KMS-11 (cell line): Measurements from ENCODE around the gene TRAPPC11.

Source experiments
- H2AFZ ChIP-seq: fragments of 200-600 bp; sonication (generic); 2 replicates; pipeline ENCODE4 v1.6.1; 2016; ENCODE audit warnings: antibody characterized with exemption, mixed run types, low read depth
- H3K27ac ChIP-seq: fragments of 200-600 bp; sonication (generic); 2 replicates; pipeline ENCODE4 v1.6.1; 2016; ENCODE audit warnings: mild to moderate bottlenecking, mixed run types
- H3K27me3 ChIP-seq: fragments of 200-600 bp; sonication (generic); 2 replicates; pipeline ENCODE4 v1.6.1; 2017; ENCODE audit warnings: mild to moderate bottlenecking, low read depth, mixed run types, moderate library complexity; ENCODE audit not compliant: insufficient read depth
- H3K36me3 ChIP-seq: fragments of 200-600 bp; sonication (generic); 2 replicates; pipeline ENCODE4 v1.6.1; 2017; ENCODE audit warnings: mild to moderate bottlenecking, mixed run types; ENCODE audit not compliant: insufficient read depth
- H3K4me1 ChIP-seq: fragments of 200-600 bp; sonication (generic); 2 replicates; pipeline ENCODE4 v1.6.1; 2016; ENCODE audit warnings: mild to moderate bottlenecking, low read depth, mixed run types; ENCODE audit not compliant: poor library complexity, severe bottlenecking
- H3K4me2 ChIP-seq: fragments of 200-600 bp; sonication (generic); 2 replicates; pipeline ENCODE4 v1.7.0; 2016; ENCODE audit warnings: mild to moderate bottlenecking, mixed run types
- H3K4me3 ChIP-seq: fragments of 200-600 bp; sonication (generic); IDR thresholded peaks from 2 replicates; pipeline ENCODE4 v1.6.1; 2017; ENCODE audit warnings: low read depth, low read length, mixed read lengths; ENCODE audit not compliant: insufficient read depth
- H3K79me2 ChIP-seq: fragments of 200-600 bp; sonication (generic); 2 replicates; pipeline ENCODE4 v1.6.1; 2016; ENCODE audit warnings: low read depth, mixed run types; ENCODE audit not compliant: insufficient read depth
- H3K9ac ChIP-seq: fragments of 200-600 bp; sonication (generic); 2 replicates; pipeline ENCODE4 v1.6.1; 2016; ENCODE audit warnings: mild to moderate bottlenecking, mixed run types
- H4K20me1 ChIP-seq: fragments of 200-600 bp; sonication (generic); 2 replicates; pipeline ENCODE4 v1.6.1; 2016; ENCODE audit warnings: mild to moderate bottlenecking, mixed run types; ENCODE audit not compliant: insufficient read depth
- TF ChIP-seq, protein P1 (sequence below): fragments of 200-600 bp; sonication (generic); conservative IDR thresholded peaks from 2 replicates; pipeline ENCODE4 v1.6.1; 2017; ENCODE audit warnings: low read depth, mild to moderate bottlenecking, antibody characterized with exemption, low read length, moderate library complexity, mixed read lengths

The TRAPPC11 gene

DNA sequence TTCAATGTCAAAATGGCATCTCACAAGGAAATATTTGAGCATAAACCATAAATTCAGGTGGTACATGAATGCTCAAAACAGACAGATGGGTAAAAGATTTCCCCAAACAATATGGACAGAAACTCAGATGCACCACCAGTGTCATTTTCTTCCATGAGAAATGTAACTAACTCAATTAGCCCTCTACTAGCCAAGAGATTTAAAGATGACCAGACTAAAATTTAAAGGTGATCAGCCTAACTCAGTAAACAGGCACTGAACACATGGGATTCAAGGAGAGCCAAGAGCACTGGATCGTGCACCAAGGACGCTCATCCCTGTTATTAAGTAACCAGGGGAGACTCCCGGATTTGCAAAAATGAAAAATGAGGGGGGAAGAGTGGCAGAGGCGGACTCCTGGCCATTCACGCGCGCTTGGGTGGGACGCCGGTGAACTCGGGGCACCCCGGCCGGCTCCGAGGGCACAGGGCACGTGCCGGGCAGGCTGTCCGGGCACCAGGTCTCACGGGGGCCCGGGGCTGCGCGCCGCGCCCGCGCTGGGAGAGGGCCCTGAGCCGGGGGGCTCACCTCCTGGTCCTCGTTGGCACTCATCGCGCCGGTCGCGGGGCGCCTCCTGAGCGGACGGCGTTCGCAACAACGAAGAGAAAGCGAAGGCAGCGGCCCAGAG, 598 bp upstream of the TRAPPC11 start:
- H4K20me1 ChIP-seq: no peaks in the 10 kb centered on the region
- H3K4me3 ChIP-seq: peak overlapping the region; percentile 62
- no peaks in the 10 kb centered on the region for H3K27me3 ChIP-seq
- H3K9ac ChIP-seq: peak overlapping the region; percentile 88
- peak overlapping the region; percentile 88 for H3K4me2 ChIP-seq
- peak overlapping the region; percentile 47 for H3K27ac ChIP-seq
- peaks cover 17% of the 10 kb centered on the region for H3K4me1 ChIP-seq
- no peaks in the 10 kb centered on the region for H3K36me3 ChIP-seq
- peaks cover 43% of the 10 kb centered on the region; the same call in 1 of the 2 replicates for H3K79me2 ChIP-seq
- H2AFZ ChIP-seq: peak overlapping the region; percentile 85
- TF ChIP-seq, protein P1, sequence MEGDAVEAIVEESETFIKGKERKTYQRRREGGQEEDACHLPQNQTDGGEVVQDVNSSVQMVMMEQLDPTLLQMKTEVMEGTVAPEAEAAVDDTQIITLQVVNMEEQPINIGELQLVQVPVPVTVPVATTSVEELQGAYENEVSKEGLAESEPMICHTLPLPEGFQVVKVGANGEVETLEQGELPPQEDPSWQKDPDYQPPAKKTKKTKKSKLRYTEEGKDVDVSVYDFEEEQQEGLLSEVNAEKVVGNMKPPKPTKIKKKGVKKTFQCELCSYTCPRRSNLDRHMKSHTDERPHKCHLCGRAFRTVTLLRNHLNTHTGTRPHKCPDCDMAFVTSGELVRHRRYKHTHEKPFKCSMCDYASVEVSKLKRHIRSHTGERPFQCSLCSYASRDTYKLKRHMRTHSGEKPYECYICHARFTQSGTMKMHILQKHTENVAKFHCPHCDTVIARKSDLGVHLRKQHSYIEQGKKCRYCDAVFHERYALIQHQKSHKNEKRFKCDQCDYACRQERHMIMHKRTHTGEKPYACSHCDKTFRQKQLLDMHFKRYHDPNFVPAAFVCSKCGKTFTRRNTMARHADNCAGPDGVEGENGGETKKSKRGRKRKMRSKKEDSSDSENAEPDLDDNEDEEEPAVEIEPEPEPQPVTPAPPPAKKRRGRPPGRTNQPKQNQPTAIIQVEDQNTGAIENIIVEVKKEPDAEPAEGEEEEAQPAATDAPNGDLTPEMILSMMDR: no peak

DNA sequence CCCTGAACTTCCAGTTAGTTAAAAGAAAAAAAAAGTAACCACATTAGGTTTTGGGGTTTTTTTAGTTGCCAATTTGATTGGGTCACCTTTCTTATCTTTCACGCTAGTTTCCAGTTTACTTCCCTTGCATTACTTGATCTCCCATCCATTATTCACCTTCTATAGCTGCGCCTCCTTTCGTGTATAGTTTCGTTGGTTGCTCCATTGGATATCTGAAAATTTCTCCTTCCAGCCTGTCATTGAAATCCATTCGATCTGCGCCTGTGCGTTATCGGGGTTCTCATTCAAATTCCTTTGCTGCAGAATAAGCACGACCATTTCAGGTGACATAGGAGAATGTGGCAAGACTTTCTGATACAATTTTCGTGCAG, 764 bp downstream of the TRAPPC11 start:
- TF ChIP-seq, protein P1: no peak
- peaks cover 43% of the 10 kb centered on the region; the same call in 1 of the 2 replicates for H3K79me2 ChIP-seq
- H3K9ac ChIP-seq: peak overlapping the region; percentile 88
- H3K4me3 ChIP-seq: peak overlapping the region; percentile 62
- no peaks in the 10 kb centered on the region for H3K27me3 ChIP-seq
- H3K36me3 ChIP-seq: no peaks in the 10 kb centered on the region
- H2AFZ ChIP-seq: peak overlapping the region; percentile 85
- peak overlapping the region; percentile 90 for H3K4me2 ChIP-seq
- peaks cover 17% of the 10 kb centered on the region for H3K4me1 ChIP-seq
- peak overlapping the region; percentile 47 for H3K27ac ChIP-seq
- H4K20me1 ChIP-seq: no peaks in the 10 kb centered on the region

DNA sequence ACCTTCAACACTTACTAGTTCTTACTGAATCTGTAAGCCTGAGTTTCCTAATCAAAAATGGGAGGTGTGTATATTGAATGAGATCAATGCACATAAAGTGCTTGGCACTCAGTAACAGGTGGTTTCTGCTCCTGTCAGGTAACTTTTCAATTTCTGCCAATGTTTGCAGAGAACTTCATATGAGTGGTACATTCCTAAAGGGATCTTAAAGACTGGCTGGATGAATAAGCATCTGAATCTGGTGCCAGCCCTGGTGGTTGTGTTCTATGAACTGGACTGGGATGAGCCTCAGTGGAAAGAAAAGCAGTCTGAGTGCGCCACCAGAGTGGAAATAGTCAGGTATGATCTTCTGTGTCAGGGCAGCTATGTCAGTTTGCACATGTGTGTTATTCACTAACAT, 7.0 kb downstream of the TRAPPC11 start:
- Histone ChIP-seq H2AFZ (no peak overlapping the region), H3K4me1 (no peaks in the 10 kb centered on the region), H3K79me2 (peaks cover 8% of the 10 kb centered on the region; the same call in 1 of the 2 replicates), H3K4me3 (no peak overlapping the region), H3K9ac (no peak overlapping the region), H3K27me3 (no peaks in the 10 kb centered on the region), H3K27ac (no peak overlapping the region), H3K36me3 (no peaks in the 10 kb centered on the region; the same call in 1 of the 2 replicates), H3K4me2 (no peak overlapping the region), H4K20me1 (no peaks in the 10 kb centered on the region)
- TF ChIP-seq, protein P1: no peak

DNA sequence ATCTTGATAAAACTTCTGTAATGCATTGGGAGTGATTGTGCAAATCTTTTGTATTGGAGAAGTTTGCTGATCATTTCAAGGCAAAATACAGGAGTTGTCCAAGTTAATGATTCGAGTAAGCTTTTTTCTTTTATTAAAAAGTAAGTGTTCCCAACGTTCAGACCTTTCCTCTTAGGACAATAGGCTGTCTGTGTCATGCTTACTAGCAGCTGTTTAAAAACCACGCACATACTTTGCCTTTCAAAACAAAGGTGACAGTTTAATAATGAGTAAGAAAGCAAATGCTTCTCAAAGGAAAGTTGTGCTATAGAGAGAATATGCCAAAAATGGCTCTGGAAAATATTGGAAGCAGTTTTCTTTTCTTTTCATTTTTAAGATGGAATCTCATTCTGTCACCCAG, 11.2 kb downstream of the TRAPPC11 start:
- Histone ChIP-seq H3K27ac (no peak overlapping the region), H2AFZ (no peak overlapping the region)

More for the DNA sequence above, 11.2 kb downstream of the TRAPPC11 start:
- no peaks in the 10 kb centered on the region for H3K4me1 ChIP-seq
- H3K27me3 ChIP-seq: no peaks in the 10 kb centered on the region
- H3K9ac ChIP-seq: no peak overlapping the region
- no peaks in the 10 kb centered on the region; the same call in 1 of the 2 replicates for H3K36me3 ChIP-seq
- no peak overlapping the region for H3K4me3 ChIP-seq
- no peaks in the 10 kb centered on the region for H3K79me2 ChIP-seq
- TF ChIP-seq, protein P1: no peak
- no peak overlapping the region for H3K4me2 ChIP-seq
- H4K20me1 ChIP-seq: no peaks in the 10 kb centered on the region
